Thyroid gland (tissue), 4 donors: ENCODE data around the gene SSTR4.

Source experiments
- CTCF ChIP-seq, 6 experiments: fragments of 200-600 bp in 3 of 6; fragments of 450-650 bp in 3 of 6; sonication (generic) in 3 of 6; IDR thresholded peaks; one replicate each; pipeline ENCODE4 v1.5.1; 2016 to 2019; ENCODE audit warnings: antibody characterized with exemption in 6 of 6, mild to moderate bottlenecking in 2 of 6, inconsistent platforms in 1 of 6, moderate library complexity in 1 of 6
- POLR2A ChIP-seq, 2 donors: fragments of 450-650 bp; IDR thresholded peaks; one replicate each; pipeline ENCODE4 v1.6.1; 2017; ENCODE audit warnings: antibody characterized with exemption in 2 of 2, mild to moderate bottlenecking in 2 of 2, moderate library complexity in 1 of 2

DNA sequence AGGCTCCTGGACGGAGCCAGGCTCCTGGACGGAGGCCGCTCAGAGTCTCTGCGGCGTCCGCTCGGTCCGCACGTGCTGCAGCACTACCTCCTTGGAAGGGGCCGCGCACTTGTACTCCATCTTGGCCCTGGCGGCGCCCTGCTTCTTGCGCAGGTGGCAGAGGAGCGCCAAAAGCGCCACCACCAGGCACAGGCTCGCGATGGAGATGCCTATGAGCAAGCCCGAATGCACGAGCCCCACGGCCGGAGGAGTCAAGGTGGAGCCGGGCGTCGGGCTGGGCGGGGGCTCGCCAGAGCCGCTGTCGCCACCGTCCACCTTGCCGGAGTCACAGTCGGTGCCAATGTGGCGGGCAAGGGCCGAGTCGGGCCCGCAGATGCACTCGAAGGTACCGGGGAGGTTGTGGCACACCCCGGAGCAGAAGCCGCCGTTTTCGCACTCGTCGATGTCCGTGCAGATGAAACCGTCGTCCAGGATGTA, 12.7 kb downstream of the SSTR4 start:
- no peak for TF ChIP-seq POLR2A (IDR thresholded peaks at IDR 0.05)
- TF ChIP-seq CTCF (IDR thresholded peaks at IDR 0.05): no peak
